HepG2 (cell line): ENCODE results near the gene KLF16. TPM values are rescaled to one million over a fixed set of nuclear protein-coding genes. Genes with fewer than 3 reads are reported as not detected.

Source experiments
- ATAC-seq: fragments of 200-7000 bp; cut with Tn5 transposase; 3 replicates; pipeline ENCODE4 v1.9.1; 2020; ENCODE audit warnings: mild to moderate bottlenecking, moderate library complexity
- BruUV-seq: library from RNA; stranded (reverse); fragments of 400-500 nt; replicated peaks from 2 replicates; lab custom pipeline; 2021; lab: Mats Ljungman, UMichigan
- CTCF ChIA-PET: fragments of 300-600 bp; formaldehyde crosslinking; extraction: SDS; loops from one replicate; lab custom pipeline; 2021; ENCODE audit warnings: low total read pairs, inconsistent platforms, low intra/inter-chr PET ratio; lab: Yijun Ruan, JAX
- POLR2A ChIA-PET: fragments of 350-600 bp; sonication (Branson Sonifier 250); formaldehyde crosslinking; loops from one replicate; lab custom pipeline; 2020; ENCODE audit warnings: antibody characterized with exemption, inconsistent platforms; lab: Yijun Ruan, JAX
- DNase-seq: peaks from one replicate; pipeline ENCODE4 v3.0.0-alpha.2; 2015; ENCODE audit warnings: low spot score
- FAIRE-seq: peaks from 3 replicates; lab custom pipeline; 2011; peaks lifted over from hg19 to GRCh38; lab: Jason Lieb, UNC
- H2AFZ ChIP-seq: one replicate; pipeline ENCODE4 v1.6.1; 2011; ENCODE audit warnings: low read length, inconsistent platforms
- H3K27ac ChIP-seq: fragments of 300-600 bp; 3 replicates; pipeline ENCODE4 v1.8.0; 2011; ENCODE audit warnings: mixed run types, mild to moderate bottlenecking, mixed read lengths, low read length, inconsistent platforms; ENCODE audit not compliant: insufficient read depth; ENCODE audit errors: extremely low read length
- H3K27me3 ChIP-seq, 2 experiments: fragments of 200-600 bp in 1 of 2; 2 replicates in 1 of 2; 3 replicates in 1 of 2; pipeline versions ENCODE4 v1.6.0 to v1.8.0; 2011; ENCODE audit warnings: low read length in 2 of 2, mild to moderate bottlenecking in 2 of 2, moderate library complexity in 2 of 2, inconsistent platforms in 1 of 2; ENCODE audit not compliant: insufficient read depth in 2 of 2, control insufficient read depth in 1 of 2
- H3K36me3 ChIP-seq, 2 experiments: fragments of 200-600 bp in 1 of 2; replicated peaks in 1 of 2; 2 replicates in 1 of 2; 3 replicates in 1 of 2; pipeline versions ENCODE4 v1.5.1 to v1.8.0; 2011; ENCODE audit warnings: low read length in 2 of 2, inconsistent platforms in 1 of 2; ENCODE audit not compliant: insufficient read depth in 2 of 2, control insufficient read depth in 1 of 2
- H3K4me1 ChIP-seq: 2 replicates; pipeline ENCODE4 v1.5.1; 2012; ENCODE audit warnings: low read length, inconsistent platforms; ENCODE audit not compliant: insufficient read depth
- H3K4me2 ChIP-seq: 2 replicates; pipeline ENCODE4 v1.6.0; 2011; ENCODE audit warnings: low read depth, low read length, inconsistent platforms
- H3K4me3 ChIP-seq, 3 experiments: fragments of 200-600 bp in 1 of 3; sonication (generic), shearing (Covaris generic) in 1 of 3; replicated peaks in 1 of 3; 2 replicates each; pipeline ENCODE4 v1.5.1; 2011 to 2016; ENCODE audit warnings: low read length in 3 of 3, inconsistent platforms in 2 of 3, low read depth in 2 of 3, mild to moderate bottlenecking in 2 of 3, control low read depth in 1 of 3, mixed read lengths in 1 of 3; ENCODE audit not compliant: insufficient read depth in 1 of 3
- H3K79me2 ChIP-seq: one replicate; pipeline ENCODE4 v1.6.1; 2011; ENCODE audit warnings: low read length, inconsistent platforms; ENCODE audit not compliant: insufficient read depth
- H3K9ac ChIP-seq: 2 replicates; pipeline ENCODE4 v1.6.0; 2011; ENCODE audit warnings: mild to moderate bottlenecking, low read depth, low read length, inconsistent platforms; ENCODE audit not compliant: insufficient read depth
- H3K9me3 ChIP-seq: 2 replicates; pipeline ENCODE4 v1.5.1; 2012; ENCODE audit warnings: mild to moderate bottlenecking, low read length
- H4K20me1 ChIP-seq: 2 replicates; pipeline ENCODE4 v1.6.0; 2011; ENCODE audit warnings: inconsistent platforms, mild to moderate bottlenecking, low read length, moderate library complexity; ENCODE audit not compliant: insufficient read depth
- MLXIP ChIP-seq: sonication (generic); formaldehyde crosslinking; IDR thresholded peaks from 2 replicates; pipeline ENCODE4 v1.9.0; 2021; ENCODE audit warnings: missing genetic modification reagents, borderline replicate concordance
- SSRP1 ChIP-seq: IDR thresholded peaks from 2 replicates; pipeline ENCODE4 v1.6.1; 2016; ENCODE audit warnings: control low read depth
- WGBS: methylation state at CpG from one replicate; pipeline ENCODE4 v1.1.6; 2017; ENCODE audit warnings: low lambda C conversion rate; 5-methylcytosine and 5-hydroxymethylcytosine counted together
- in situ Hi-C: cut with HindIII; loops from 2 replicates; pipeline ENCODE4 v1.10.0; 2017; ENCODE audit warnings: low pct_unique_long_range_greater_than_20kb; ENCODE audit not compliant: extremely low pct_ligation_motif_present
- intact Hi-C: fragments of 100-400 bp; cut with micrococcal nuclease; formaldehyde crosslinking; loops from one replicate; pipeline ENCODE4 v1.10.0; 2022; ENCODE audit not compliant: unreplicated experiment
- polyA plus RNA-seq, 8 experiments: library from polyadenylated mRNA; depleted of rRNA in 3 of 8; stranded (reverse) in 7 of 8; unstranded in 1 of 8; fragments of >200 nt; fragmentation: Illumina TruSeq in 4 of 8; extraction: Trizol in 4 of 8; gene quantifications; 2 replicates each; pipeline versions ENCODE4 v1.2.1 to v1.2.3, GENCODE V29; 2011 to 2016; ENCODE audit warnings: low read depth in 4 of 8, missing spikeins in 1 of 8, mixed read lengths in 1 of 8; ENCODE audit not compliant: insufficient read depth in 1 of 8
- total RNA-seq, 5 experiments: library from RNA; depleted of rRNA; stranded (reverse); fragments of >200 nt; fragmentation: Illumina TruSeq; extraction: Trizol; gene quantifications; 2 replicates each; pipeline ENCODE4 v1.2.3, GENCODE V29; 2016; ENCODE audit warnings: low read depth in 1 of 5

Gene KLF16
- total and polyA plus RNA-seq, 2 of the 13 experiments (the other 11 are each of a cell fraction or from before 2014, with no cell fraction given): 3.5 to 6.7 TPM

GRCh38 chr19:1806184-1807029, 57.0 kb downstream of the KLF16 start:
- FAIRE-seq: no peak
- no TSS peak for BruUV-seq
- Histone ChIP-seq H3K4me3 (no peak overlapping the region), H3K27me3 (no peaks in the 10 kb centered on the region; a peak in 1 of 5 replicates), H3K9ac (no peak overlapping the region), H3K36me3 (no peaks in the 10 kb centered on the region), H3K27ac (no peak overlapping the region), H3K79me2 (no peaks in the 10 kb centered on the region), H2AFZ (no peak overlapping the region), H3K4me2 (no peak overlapping the region), H4K20me1 (no peaks in the 10 kb centered on the region), H3K9me3 (no peaks in the 10 kb centered on the region), H3K4me1 (peaks cover 1% of the 10 kb centered on the region; the same call in 1 of the 2 replicates)
- no peak for DNase-seq
- WGBS: 90% methylated on average over 23 of the region's 45 CpGs
- TF ChIP-seq MLXIP (CRISPR knock-in tag): no peak
- TF ChIP-seq SSRP1 (CRISPR knock-in tag): no peak
- in situ Hi-C loops (no loop called here), intact Hi-C loops (no loop called here)
- POLR2A ChIA-PET: no interaction called here
- CTCF ChIA-PET: no interaction called here
- ATAC-seq: no peak
